HepG2 (cell line): Measurements from ENCODE around the gene VPS9D1. TPM values are rescaled to one million over a fixed set of nuclear protein-coding genes. Genes with fewer than 3 reads are reported as not detected.

Source experiments
- ARHGAP35 ChIP-seq: sonication (generic); formaldehyde crosslinking; IDR thresholded peaks from 2 replicates; pipeline ENCODE4 v1.9.0; 2022; ENCODE audit warnings: mild to moderate bottlenecking, inconsistent platforms, moderate library complexity, missing genetic modification reagents, borderline replicate concordance
- ARNTL ChIP-seq: sonication (generic); formaldehyde crosslinking; IDR thresholded peaks from 2 replicates; pipeline ENCODE4 v1.4.0; 2020; ENCODE audit warnings: mild to moderate bottlenecking, missing genetic modification reagents
- ERF ChIP-seq: IDR thresholded peaks from 2 replicates; pipeline ENCODE4 v1.6.1; 2018; ENCODE audit warnings: missing biosample characterization, missing genetic modification reagents
- ESRRA ChIP-seq: sonication (generic); formaldehyde crosslinking; IDR thresholded peaks from 2 replicates; pipeline ENCODE4 v1.5.1; 2020; ENCODE audit warnings: mild to moderate bottlenecking, low read depth, missing genetic modification reagents
- FOXM1 ChIP-seq: sonication (generic); formaldehyde crosslinking; IDR thresholded peaks from 2 replicates; pipeline ENCODE4 v1.5.0; 2020; ENCODE audit warnings: missing genetic modification reagents
- NONO ChIP-seq, 2 experiments: fragments of 450-650 bp in 1 of 2; sonication (generic) in 1 of 2; formaldehyde crosslinking in 1 of 2; IDR thresholded peaks in 1 of 2; conservative IDR thresholded peaks in 1 of 2; 2 replicates each; pipeline versions ENCODE4 v1.6.1 to v1.8.0; 2017 to 2022; ENCODE audit warnings: mild to moderate bottlenecking in 1 of 2, missing genetic modification reagents in 1 of 2, moderate library complexity in 1 of 2
- NR2F6 ChIP-seq, 2 experiments: IDR thresholded peaks; 2 replicates each; pipeline ENCODE4 v1.6.1; 2016; ENCODE audit warnings: antibody characterized with exemption in 1 of 2, mild to moderate bottlenecking in 1 of 2
- PRMT3 ChIP-seq: sonication (generic); formaldehyde crosslinking; IDR thresholded peaks from 2 replicates; pipeline ENCODE4 v1.8.1; 2022; ENCODE audit warnings: low read depth, mild to moderate bottlenecking, moderate library complexity, missing genetic modification reagents, borderline replicate concordance
- RFXAP ChIP-seq: sonication (generic); formaldehyde crosslinking; IDR thresholded peaks from 2 replicates; pipeline ENCODE4 v1.4.0; 2020; ENCODE audit warnings: missing genetic modification reagents, borderline replicate concordance
- SKI ChIP-seq: fragments of 450-650 bp; IDR thresholded peaks from one replicate; pipeline ENCODE4 v1.6.1; 2018; ENCODE audit warnings: mild to moderate bottlenecking; ENCODE audit not compliant: partially characterized antibody
- SRSF9 ChIP-seq: fragments of 200-400 bp; formaldehyde crosslinking; IDR thresholded peaks from 2 replicates; pipeline ENCODE4 v1.6.1; 2018; ENCODE audit warnings: borderline replicate concordance, mild to moderate bottlenecking, low read depth, low read length; ENCODE audit not compliant: insufficient read depth, poor library complexity, severe bottlenecking
- ZNF547 ChIP-seq: sonication (generic); formaldehyde crosslinking; IDR thresholded peaks from 2 replicates; pipeline ENCODE4 v1.5.1; 2020; ENCODE audit warnings: mild to moderate bottlenecking, missing genetic modification reagents
- ZNF672 ChIP-seq: sonication (generic); formaldehyde crosslinking; IDR thresholded peaks from 2 replicates; pipeline ENCODE4 v1.8.1; 2022; ENCODE audit warnings: missing genetic modification reagents
- ZNF720 ChIP-seq: sonication (generic); formaldehyde crosslinking; IDR thresholded peaks from 2 replicates; pipeline ENCODE4 v1.4.0; 2020; ENCODE audit warnings: missing genetic modification reagents
- ZNF724P ChIP-seq: sonication (generic); formaldehyde crosslinking; IDR thresholded peaks from 2 replicates; pipeline ENCODE4 v1.8.0; 2022; ENCODE audit warnings: missing genetic modification reagents, borderline replicate concordance
- ZNF747 ChIP-seq: sonication (generic); formaldehyde crosslinking; IDR thresholded peaks from 2 replicates; pipeline ENCODE4 v1.8.1; 2023; ENCODE audit warnings: missing genetic modification reagents, mild to moderate bottlenecking, borderline replicate concordance
- ZNF768 ChIP-seq: sonication (generic); formaldehyde crosslinking; IDR thresholded peaks from 2 replicates; pipeline ENCODE4 v1.4.0; 2020; ENCODE audit warnings: missing genetic modification reagents
- ZSCAN9 ChIP-seq: IDR thresholded peaks from 2 replicates; pipeline ENCODE4 v1.6.1; 2016; ENCODE audit warnings: borderline replicate concordance
- polyA plus RNA-seq, 8 experiments: library from polyadenylated mRNA; depleted of rRNA in 3 of 8; stranded (reverse) in 7 of 8; unstranded in 1 of 8; fragments of >200 nt; fragmentation: Illumina TruSeq in 4 of 8; extraction: Trizol in 4 of 8; gene quantifications; 2 replicates each; pipeline versions ENCODE4 v1.2.1 to v1.2.3, GENCODE V29; 2011 to 2016; ENCODE audit warnings: low read depth in 4 of 8, missing spikeins in 1 of 8, mixed read lengths in 1 of 8; ENCODE audit not compliant: insufficient read depth in 1 of 8
- total RNA-seq, 5 experiments: library from RNA; depleted of rRNA; stranded (reverse); fragments of >200 nt; fragmentation: Illumina TruSeq; extraction: Trizol; gene quantifications; 2 replicates each; pipeline ENCODE4 v1.2.3, GENCODE V29; 2016; ENCODE audit warnings: low read depth in 1 of 5
- TF ChIP-seq, protein P1 (sequence below): sonication (generic); formaldehyde crosslinking; IDR thresholded peaks from 2 replicates; pipeline ENCODE4 v1.5.0; 2020; ENCODE audit warnings: missing genetic modification reagents
- TF ChIP-seq, protein P2 (sequence below), 2 experiments: sonication (generic) in 1 of 2; formaldehyde crosslinking in 1 of 2; IDR thresholded peaks; 2 replicates each; pipeline versions ENCODE4 v1.6.1 to v1.9.0; 2014 to 2022; ENCODE audit warnings: antibody characterized with exemption in 1 of 2, borderline replicate concordance in 1 of 2, inconsistent platforms in 1 of 2, low read depth in 1 of 2, missing genetic modification reagents in 1 of 2
- TF ChIP-seq, protein P3 (sequence below): IDR thresholded peaks from 2 replicates; pipeline ENCODE4 v1.6.1; 2016; ENCODE audit warnings: low read depth

Gene VPS9D1
- total and polyA plus RNA-seq, 2 of the 13 experiments (the other 11 are each of a cell fraction or from before 2014, with no cell fraction given), result 10.1 to 13.2 TPM

DNA sequence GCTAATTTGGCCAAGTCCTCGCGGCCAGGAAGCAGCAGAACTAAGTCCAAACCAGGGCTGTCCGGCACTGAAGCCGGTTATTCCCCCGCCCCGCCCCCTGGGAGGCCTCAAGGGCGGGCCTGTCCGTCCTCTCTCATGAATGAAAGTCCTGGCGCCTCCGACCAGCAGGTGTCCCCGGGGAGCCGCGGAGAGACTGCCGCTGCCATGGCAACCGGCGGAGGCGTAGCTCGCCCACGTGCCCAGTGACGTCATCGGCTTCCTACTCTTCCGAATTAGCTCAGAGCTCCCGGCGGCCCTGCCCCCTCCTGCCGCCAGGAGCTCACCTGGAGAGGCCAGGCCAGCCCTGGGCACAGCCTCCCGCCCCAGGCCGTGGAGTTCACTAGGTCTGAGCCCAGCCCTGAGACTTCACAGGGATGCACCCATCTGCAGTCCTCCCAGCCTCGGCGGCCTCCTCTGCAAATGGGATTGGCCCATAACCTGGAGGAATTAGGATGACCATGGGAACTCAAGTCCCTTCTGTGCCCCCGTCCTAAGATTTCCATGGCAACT, 20.5 kb downstream of the VPS9D1 start (continued):
- TF ChIP-seq SKI (peak; percentile 87), SRSF9 (no peak), ARHGAP35 (CRISPR knock-in tag) (peak; percentile 63), ESRRA (peak; percentile 74; the same call in 1 of the 2 replicates), PRMT3 (CRISPR knock-in tag) (no peak), FOXM1 (CRISPR knock-in tag) (no peak), ZNF747 (CRISPR knock-in tag) (peak; percentile 64; the same call in 1 of the 2 replicates), NONO (IDR thresholded peaks at IDR 0.05) (no peak), NONO (CRISPR knock-in tag; conservative IDR thresholded peaks at IDR 0.05) (peak; percentile 57; the same call in 1 of the 2 replicates), NR2F6 (IDR thresholded peaks at IDR 0.05) (no peak; the same call in 1 of the 2 replicates), NR2F6 (CRISPR knock-in tag; IDR thresholded peaks at IDR 0.05) (peak; percentile 12; the same call in 1 of the 2 replicates), RFXAP (peak; percentile 91; the same call in 1 of the 2 replicates), ZNF547 (no peak; the same call in 1 of the 2 replicates), ERF (CRISPR knock-in tag) (peak; percentile 85; the same call in 1 of the 2 replicates), ZSCAN9 (peak; percentile 77), ZNF724P (CRISPR knock-in tag) (0 out of 2 replicates have a peak, but pooled peaks have one; percentile 22), ZNF768 (CRISPR knock-in tag) (no peak), ZNF720 (CRISPR knock-in tag) (no peak), ARNTL (peak; percentile 93), ZNF672 (CRISPR knock-in tag) (no peak)
- TF ChIP-seq, protein P1, sequence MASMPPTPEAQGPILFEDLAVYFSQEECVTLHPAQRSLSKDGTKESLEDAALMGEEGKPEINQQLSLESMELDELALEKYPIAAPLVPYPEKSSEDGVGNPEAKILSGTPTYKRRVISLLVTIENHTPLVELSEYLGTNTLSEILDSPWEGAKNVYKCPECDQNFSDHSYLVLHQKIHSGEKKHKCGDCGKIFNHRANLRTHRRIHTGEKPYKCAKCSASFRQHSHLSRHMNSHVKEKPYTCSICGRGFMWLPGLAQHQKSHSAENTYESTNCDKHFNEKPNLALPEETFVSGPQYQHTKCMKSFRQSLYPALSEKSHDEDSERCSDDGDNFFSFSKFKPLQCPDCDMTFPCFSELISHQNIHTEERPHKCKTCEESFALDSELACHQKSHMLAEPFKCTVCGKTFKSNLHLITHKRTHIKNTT (CRISPR knock-in tag), result no peak
- TF ChIP-seq, protein P2, sequence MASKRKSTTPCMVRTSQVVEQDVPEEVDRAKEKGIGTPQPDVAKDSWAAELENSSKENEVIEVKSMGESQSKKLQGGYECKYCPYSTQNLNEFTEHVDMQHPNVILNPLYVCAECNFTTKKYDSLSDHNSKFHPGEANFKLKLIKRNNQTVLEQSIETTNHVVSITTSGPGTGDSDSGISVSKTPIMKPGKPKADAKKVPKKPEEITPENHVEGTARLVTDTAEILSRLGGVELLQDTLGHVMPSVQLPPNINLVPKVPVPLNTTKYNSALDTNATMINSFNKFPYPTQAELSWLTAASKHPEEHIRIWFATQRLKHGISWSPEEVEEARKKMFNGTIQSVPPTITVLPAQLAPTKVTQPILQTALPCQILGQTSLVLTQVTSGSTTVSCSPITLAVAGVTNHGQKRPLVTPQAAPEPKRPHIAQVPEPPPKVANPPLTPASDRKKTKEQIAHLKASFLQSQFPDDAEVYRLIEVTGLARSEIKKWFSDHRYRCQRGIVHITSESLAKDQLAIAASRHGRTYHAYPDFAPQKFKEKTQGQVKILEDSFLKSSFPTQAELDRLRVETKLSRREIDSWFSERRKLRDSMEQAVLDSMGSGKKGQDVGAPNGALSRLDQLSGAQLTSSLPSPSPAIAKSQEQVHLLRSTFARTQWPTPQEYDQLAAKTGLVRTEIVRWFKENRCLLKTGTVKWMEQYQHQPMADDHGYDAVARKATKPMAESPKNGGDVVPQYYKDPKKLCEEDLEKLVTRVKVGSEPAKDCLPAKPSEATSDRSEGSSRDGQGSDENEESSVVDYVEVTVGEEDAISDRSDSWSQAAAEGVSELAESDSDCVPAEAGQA (IDR thresholded peaks at IDR 0.05; ENCODE audit: low read depth), result peak; percentile 87
- TF ChIP-seq, protein P2 (CRISPR knock-in tag; IDR thresholded peaks at IDR 0.05; ENCODE audit: borderline replicate concordance), result no peak
- TF ChIP-seq, protein P3, sequence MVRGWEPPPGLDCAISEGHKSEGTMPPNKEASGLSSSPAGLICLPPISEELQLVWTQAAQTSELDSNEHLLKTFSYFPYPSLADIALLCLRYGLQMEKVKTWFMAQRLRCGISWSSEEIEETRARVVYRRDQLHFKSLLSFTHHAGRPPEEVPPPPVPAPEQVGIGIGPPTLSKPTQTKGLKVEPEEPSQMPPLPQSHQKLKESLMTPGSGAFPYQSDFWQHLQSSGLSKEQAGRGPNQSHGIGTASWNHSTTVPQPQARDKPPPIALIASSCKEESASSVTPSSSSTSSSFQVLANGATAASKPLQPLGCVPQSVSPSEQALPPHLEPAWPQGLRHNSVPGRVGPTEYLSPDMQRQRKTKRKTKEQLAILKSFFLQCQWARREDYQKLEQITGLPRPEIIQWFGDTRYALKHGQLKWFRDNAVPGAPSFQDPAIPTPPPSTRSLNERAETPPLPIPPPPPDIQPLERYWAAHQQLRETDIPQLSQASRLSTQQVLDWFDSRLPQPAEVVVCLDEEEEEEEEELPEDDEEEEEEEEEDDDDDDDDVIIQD, result peak; percentile 69; the same call in 1 of the 2 replicates
